ENCODE results near the gene CXorf58. TPM values are rescaled to one million over a fixed set of nuclear protein-coding genes. Genes with fewer than 3 reads are reported as not detected.

Gene CXorf58
- total and polyA plus RNA-seq, 2 of the 13 experiments (the other 11 are each of a cell fraction or from before 2014, with no cell fraction given): not detected

DNA sequence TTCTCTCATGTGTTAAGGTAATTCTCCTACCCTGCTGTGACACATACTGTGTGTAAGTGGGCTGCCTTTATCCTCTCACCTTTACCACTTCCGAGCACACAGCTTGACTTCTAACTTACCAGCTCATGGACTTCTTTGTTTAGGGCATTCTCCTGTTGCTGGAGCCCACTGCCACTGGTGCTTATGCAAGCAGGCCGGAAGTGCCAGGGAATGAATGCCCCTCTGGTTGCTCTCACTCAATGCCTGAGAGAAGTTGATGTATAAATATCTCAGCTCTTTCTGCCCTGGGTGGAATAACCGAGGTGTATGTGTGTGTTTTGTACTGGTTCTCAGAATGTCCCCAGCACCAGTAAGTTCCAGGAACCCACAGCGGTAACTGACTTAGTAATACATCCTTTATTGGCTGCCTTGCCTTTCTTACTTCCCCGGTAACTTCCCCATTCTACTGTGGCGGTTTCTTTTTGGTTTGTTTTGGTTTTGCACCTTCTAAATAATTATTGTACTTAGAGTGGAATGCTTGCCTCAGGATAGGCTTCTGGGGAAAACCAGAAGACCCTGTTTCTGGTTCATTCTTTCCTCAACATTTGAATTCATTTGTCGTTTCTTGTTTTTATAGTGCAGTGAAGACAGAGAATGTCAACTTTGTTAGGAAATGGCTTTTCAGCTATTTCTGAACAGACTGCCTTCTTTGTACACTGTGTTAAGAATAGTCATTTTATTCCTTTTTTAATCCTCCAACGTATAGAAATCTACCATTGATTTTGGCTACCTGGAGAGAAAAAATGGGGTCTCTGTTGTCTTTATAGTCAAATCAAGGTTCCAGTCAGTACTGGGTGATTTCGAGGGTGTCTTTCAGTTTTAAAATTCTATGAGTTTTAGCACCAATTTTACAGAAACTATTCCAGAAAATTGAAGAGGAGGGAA lies 45.4 kb downstream of the CXorf58 start (continued):
- TF ChIP-seq, protein P1, sequence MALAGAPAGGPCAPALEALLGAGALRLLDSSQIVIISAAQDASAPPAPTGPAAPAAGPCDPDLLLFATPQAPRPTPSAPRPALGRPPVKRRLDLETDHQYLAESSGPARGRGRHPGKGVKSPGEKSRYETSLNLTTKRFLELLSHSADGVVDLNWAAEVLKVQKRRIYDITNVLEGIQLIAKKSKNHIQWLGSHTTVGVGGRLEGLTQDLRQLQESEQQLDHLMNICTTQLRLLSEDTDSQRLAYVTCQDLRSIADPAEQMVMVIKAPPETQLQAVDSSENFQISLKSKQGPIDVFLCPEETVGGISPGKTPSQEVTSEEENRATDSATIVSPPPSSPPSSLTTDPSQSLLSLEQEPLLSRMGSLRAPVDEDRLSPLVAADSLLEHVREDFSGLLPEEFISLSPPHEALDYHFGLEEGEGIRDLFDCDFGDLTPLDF (CRISPR knock-in tag; IDR thresholded peaks at IDR 0.05): no peak
- TF ChIP-seq MAF1 (CRISPR knock-in tag; IDR thresholded peaks at IDR 0.05; ENCODE audit: borderline replicate concordance) (no peak), MZF1 (CRISPR knock-in tag; IDR thresholded peaks at IDR 0.05; ENCODE audit: borderline replicate concordance) (no peak), ATF7-NPFF (CRISPR knock-in tag; IDR thresholded peaks at IDR 0.05; ENCODE audit: low read depth) (no peak), HES4 (CRISPR knock-in tag; IDR thresholded peaks at IDR 0.05; ENCODE audit: borderline replicate concordance) (no peak), ISX (CRISPR knock-in tag; conservative IDR thresholded peaks at IDR 0.05) (no peak), NFYC (CRISPR knock-in tag; IDR thresholded peaks at IDR 0.05) (no peak), MTA1 (CRISPR knock-in tag; IDR thresholded peaks at IDR 0.05; ENCODE audit: borderline replicate concordance) (no peak), ZNF766 (CRISPR knock-in tag; IDR thresholded peaks at IDR 0.05; ENCODE audit: borderline replicate concordance) (no peak), EP300 (IDR thresholded peaks at IDR 0.05; ENCODE audit: low read depth in 2 of 2, low read length in 2 of 2) (no peak), EP300 (CRISPR knock-in tag; IDR thresholded peaks at IDR 0.05; ENCODE audit: borderline replicate concordance) (no peak)

DNA sequence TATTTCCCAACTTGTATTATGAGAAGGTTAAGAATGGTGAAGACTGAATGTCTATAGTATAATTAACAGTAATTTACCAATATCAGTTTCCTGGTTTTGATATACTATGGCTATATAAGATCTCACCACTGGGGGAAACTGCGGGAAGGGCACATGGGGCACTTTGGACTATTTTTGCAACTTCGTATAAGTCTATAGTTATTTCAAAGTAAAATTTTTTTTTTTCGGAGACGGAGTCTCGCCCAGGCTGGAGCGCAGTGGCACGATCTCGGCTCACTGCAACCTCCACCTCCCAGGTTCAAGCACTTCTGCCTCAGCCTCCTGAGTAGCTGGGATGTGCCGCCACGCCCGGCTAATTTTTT lies 46.1 kb downstream of the CXorf58 start:
- no peaks in the 10 kb centered on the region for H3K27me3 ChIP-seq (ENCODE audit: control insufficient read depth in 1 of 2, insufficient read depth in 2 of 2, low read length in 2 of 2)
- no peaks in the 10 kb centered on the region for H3K4me1 ChIP-seq (ENCODE audit: insufficient read depth, low read length)
- no peak overlapping the region for H2AFZ ChIP-seq (ENCODE audit: low read length)
- no peak overlapping the region for H3K9ac ChIP-seq (ENCODE audit: insufficient read depth, low read depth, low read length)
- H3K4me3 ChIP-seq (replicated peaks in 1 of 3; ENCODE audit: insufficient read depth in 1 of 3, low read depth in 2 of 3, low read length in 3 of 3): no peak overlapping the region
- DNase-seq (ENCODE audit: low spot score) (no peak), FAIRE-seq (no peak), ATAC-seq (no peak)
- intact Hi-C loops (cut with micrococcal nuclease; ENCODE audit: unreplicated experiment): no loop called here
- no peak for TF ChIP-seq MAZ (IDR thresholded peaks at IDR 0.05; ENCODE audit: borderline replicate concordance, low read depth, low read length)
- TF ChIP-seq MAZ (CRISPR knock-in tag; IDR thresholded peaks at IDR 0.05; ENCODE audit: low read depth): no peak
- no peak for TF ChIP-seq ZBTB10 (CRISPR knock-in tag; IDR thresholded peaks at IDR 0.05; ENCODE audit: borderline replicate concordance)
- no peak for TF ChIP-seq RFX3 (CRISPR knock-in tag; IDR thresholded peaks at IDR 0.05)
- no peak for TF ChIP-seq PCBP2 (optimal IDR thresholded peaks at IDR 0.05; ENCODE audit: low read depth, low read length, poor library complexity, severe bottlenecking)
- no peak for TF ChIP-seq HIVEP1 (CRISPR knock-in tag; IDR thresholded peaks at IDR 0.05)
- no peak for TF ChIP-seq SMARCE1 (IDR thresholded peaks at IDR 0.05; ENCODE audit: borderline replicate concordance)
- TF ChIP-seq NFRKB (IDR thresholded peaks at IDR 0.05): no peak
- no peaks in the 10 kb centered on the region for H3K36me3 ChIP-seq (replicated peaks in 1 of 2; ENCODE audit: control insufficient read depth in 1 of 2, insufficient read depth in 2 of 2, low read length in 2 of 2)
- no peak overlapping the region for H3K27ac ChIP-seq (ENCODE audit: extremely low read length, insufficient read depth, low read length)
- in situ Hi-C loops (cut with HindIII; ENCODE audit: extremely low pct_ligation_motif_present, low pct_unique_long_range_greater_than_20kb): no loop called here
- H3K4me2 ChIP-seq (ENCODE audit: low read depth, low read length): no peak overlapping the region
- no peaks in the 10 kb centered on the region for H3K79me2 ChIP-seq (ENCODE audit: insufficient read depth, low read length)
- no peaks in the 10 kb centered on the region for H3K9me3 ChIP-seq (ENCODE audit: low read length)
- BruUV-seq (replicated peaks): no TSS peak
- CTCF ChIA-PET (ENCODE audit: low intra/inter-chr PET ratio, low total read pairs): no interaction called here
- H4K20me1 ChIP-seq (ENCODE audit: insufficient read depth, low read length): no peaks in the 10 kb centered on the region
- 74% methylated on average over 9 of the region's 11 CpGs for WGBS (ENCODE audit: low lambda C conversion rate)
- POLR2A ChIA-PET: no interaction called here
